Coronary artery (tissue), 2 donors: Measurements from ENCODE around the gene DSG1.

Experiments
- DNase-seq: peaks from one replicate; pipeline ENCODE4 v3.0.0-alpha.2; 2017; ENCODE audit warnings: low spot score
- H3K27ac ChIP-seq, 2 donors: fragments of 200-600 bp; sonication (generic); one replicate each; pipeline ENCODE4 v1.5.1; 2016 to 2019
- H3K4me3 ChIP-seq: fragments of 200-600 bp; sonication (generic); 2 replicates; pipeline ENCODE4 v1.5.1; 2016; ENCODE audit warnings: mild to moderate bottlenecking, moderate library complexity
- TF ChIP-seq, protein P1 (sequence below): fragments of 200-600 bp; sonication (generic); IDR thresholded peaks from one replicate; pipeline ENCODE4 v1.5.1; 2019; ENCODE audit warnings: antibody characterized with exemption

The DSG1 gene

DNA sequence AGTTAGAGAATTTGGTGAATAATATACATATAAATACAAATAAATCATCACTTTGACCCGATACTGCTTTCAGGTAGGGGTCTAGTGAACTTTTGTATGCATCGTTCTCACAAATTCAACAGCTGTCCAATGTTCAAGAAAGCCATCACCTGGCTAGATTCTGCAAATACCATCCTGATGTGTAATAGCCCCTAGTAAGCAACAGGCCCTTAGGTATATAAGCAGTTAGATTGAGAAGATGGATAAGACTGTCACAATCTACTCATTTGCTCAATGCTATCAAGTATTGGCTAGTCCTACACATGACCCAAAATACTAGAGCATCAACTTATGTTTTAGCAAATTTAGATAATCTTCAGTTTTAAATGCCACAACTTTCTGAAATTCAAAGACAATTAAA is 20.7 kb upstream of the DSG1 start:
- TF ChIP-seq, protein P1, sequence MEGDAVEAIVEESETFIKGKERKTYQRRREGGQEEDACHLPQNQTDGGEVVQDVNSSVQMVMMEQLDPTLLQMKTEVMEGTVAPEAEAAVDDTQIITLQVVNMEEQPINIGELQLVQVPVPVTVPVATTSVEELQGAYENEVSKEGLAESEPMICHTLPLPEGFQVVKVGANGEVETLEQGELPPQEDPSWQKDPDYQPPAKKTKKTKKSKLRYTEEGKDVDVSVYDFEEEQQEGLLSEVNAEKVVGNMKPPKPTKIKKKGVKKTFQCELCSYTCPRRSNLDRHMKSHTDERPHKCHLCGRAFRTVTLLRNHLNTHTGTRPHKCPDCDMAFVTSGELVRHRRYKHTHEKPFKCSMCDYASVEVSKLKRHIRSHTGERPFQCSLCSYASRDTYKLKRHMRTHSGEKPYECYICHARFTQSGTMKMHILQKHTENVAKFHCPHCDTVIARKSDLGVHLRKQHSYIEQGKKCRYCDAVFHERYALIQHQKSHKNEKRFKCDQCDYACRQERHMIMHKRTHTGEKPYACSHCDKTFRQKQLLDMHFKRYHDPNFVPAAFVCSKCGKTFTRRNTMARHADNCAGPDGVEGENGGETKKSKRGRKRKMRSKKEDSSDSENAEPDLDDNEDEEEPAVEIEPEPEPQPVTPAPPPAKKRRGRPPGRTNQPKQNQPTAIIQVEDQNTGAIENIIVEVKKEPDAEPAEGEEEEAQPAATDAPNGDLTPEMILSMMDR: no peak
- H3K27ac ChIP-seq: no peak overlapping the region
- no peak overlapping the region for H3K4me3 ChIP-seq
- no peak for DNase-seq

DNA sequence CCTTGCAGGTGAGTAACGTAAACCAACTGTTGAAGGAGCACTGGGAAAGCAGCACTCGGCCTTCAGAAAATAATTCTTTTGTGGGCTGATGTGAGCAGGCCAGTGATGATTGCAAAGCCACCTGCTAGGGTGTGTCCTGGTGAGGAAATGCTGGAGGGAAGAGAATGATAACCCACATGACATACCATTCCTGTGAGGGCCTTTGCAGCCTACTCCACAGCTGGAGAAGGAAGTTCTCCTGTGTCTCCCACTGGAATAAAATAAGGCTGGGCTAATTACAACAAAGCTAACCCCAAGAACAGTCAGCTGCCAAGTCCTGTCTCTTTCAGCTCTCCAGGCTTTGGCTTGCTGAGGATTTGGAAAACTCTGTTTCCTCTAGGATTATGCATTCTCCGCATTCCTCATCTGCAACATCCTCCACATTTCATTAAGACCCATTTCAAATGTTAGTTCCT is 16.7 kb upstream of the DSG1 start:
- DNase-seq: no peak
- Histone ChIP-seq H3K4me3 (no peak overlapping the region), H3K27ac (no peak overlapping the region)
- TF ChIP-seq, protein P1: no peak

GRCh38 chr18:31302991-31303390 is 15.0 kb upstream of the DSG1 start:
- no peak overlapping the region for H3K4me3 ChIP-seq
- TF ChIP-seq, protein P1: no peak
- no peak for DNase-seq
- H3K27ac ChIP-seq: no peak overlapping the region

DNA sequence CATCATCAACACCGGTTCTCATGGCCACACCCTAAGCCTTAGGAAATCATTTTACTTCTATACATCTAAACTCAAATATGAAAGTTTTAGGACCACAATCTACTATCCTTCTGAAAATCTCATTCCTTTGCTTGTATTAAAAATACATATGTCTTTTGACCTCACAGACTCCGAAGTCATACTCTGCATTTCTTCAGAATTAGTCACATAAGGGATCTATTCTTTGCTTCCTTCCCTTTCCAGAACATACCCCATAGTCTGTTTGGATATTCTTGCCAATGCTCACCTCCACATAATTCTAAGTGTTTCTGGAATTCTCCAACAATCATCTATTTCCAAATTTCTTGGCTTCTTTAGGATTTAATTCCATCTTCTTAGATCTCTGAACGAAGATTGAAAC is 14.2 kb upstream of the DSG1 start:
- no peak for DNase-seq
- TF ChIP-seq, protein P1: no peak
- H3K4me3 ChIP-seq: no peak overlapping the region
- H3K27ac ChIP-seq: no peak overlapping the region

GRCh38 chr18:31309115-31309514 is 8.8 kb upstream of the DSG1 start:
- TF ChIP-seq, protein P1: no peak
- H3K27ac ChIP-seq: no peak overlapping the region
- no peak for DNase-seq
- no peak overlapping the region for H3K4me3 ChIP-seq

GRCh38 chr18:31316974-31317373 is 986 bp upstream of the DSG1 start:
- Histone ChIP-seq H3K4me3 (no peak overlapping the region), H3K27ac (no peak overlapping the region)
- TF ChIP-seq, protein P1: no peak
- no peak for DNase-seq

GRCh38 chr18:31321719-31322118 is 3.8 kb downstream of the DSG1 start:
- DNase-seq: no peak
- TF ChIP-seq, protein P1: no peak
- no peak overlapping the region for H3K27ac ChIP-seq

More at GRCh38 chr18:31321719-31322118, 3.8 kb downstream of the DSG1 start:
- no peak overlapping the region for H3K4me3 ChIP-seq
